Dedifferentiated amniotic fluid mesenchymal stem cell (primary cell): ENCODE results near the gene CFAP299.

Experiments used
- DNase-seq: peaks from one replicate; pipeline ENCODE4 v3.0.0-alpha.2; 2016; ENCODE audit errors: extremely low spot score

Gene CFAP299

DNA sequence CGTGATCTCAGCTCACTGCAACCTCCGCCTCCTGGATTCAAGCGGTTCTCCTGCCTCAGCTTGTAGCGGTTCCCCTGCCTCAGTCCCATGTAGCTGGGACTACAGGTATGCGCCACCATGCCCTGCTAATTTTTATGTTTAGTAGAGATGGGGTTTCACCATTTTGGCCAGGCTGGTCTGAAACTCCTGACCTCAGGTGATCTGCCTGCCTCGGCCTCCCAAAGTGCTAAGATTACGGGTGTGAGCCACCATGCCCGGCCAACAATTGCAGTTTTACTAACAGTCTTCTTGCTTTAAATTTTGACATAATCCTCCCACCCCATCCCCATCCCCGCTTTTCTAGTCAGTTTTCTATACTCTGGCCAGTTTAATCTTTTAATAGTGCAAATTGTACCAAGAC is 112.0 kb downstream of the CFAP299 start:
- no peak for DNase-seq

DNA sequence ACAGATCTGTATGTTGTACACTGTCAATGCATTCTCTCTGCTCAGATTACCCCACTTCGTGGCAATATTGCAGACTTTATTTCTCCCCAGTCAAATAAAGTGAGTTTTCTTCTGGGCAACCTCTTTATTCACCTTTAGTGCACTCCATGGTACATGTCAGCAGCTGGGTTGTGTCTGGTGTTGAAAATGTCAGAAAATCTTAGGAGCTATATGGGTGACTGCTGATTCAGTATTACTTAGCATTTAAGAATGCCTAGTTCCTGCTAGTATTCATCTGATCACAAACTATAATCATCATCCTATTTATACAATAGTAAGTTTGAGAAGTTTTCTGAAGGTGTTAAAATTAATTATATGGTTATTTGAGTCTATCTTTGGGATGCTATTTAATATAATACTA is 112.5 kb downstream of the CFAP299 start:
- no peak for DNase-seq

DNA sequence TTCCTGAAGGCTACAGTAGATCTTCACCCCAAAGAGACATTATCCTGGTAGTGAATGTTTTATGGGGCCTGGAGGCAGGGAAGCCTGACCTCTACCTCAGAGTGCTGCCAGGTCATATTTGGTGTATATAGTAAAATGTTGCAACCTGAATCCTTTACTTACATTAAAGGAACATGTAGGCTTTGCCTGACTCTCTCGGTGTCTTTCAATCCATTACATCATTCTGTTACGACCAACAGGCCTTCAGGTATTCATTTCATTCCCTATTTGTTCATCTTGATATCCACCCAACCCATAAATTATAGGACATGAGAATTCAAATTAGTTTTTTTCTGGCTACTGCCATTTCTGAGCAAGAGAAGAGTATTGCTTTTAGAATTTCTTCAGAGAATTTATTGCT is 116.5 kb downstream of the CFAP299 start:
- DNase-seq: no peak

DNA sequence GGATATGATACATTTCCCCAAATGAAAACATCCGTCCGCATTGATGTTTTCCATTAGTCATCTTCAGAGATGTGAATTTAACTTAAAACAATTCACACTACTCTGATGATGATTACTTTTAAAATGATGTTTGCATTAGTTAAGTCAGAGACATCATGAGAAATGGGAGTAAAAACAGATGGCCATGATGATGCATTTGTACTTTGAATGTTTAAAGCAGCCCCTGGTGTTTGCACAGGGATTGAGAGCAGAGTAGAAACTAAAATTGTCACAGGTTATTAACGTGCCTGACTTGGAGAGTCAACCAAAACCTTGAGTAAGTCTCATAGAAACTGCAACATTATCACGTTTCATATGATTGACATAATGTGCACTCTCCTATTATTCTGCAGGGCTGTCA is 117.2 kb downstream of the CFAP299 start:
- no peak for DNase-seq

DNA sequence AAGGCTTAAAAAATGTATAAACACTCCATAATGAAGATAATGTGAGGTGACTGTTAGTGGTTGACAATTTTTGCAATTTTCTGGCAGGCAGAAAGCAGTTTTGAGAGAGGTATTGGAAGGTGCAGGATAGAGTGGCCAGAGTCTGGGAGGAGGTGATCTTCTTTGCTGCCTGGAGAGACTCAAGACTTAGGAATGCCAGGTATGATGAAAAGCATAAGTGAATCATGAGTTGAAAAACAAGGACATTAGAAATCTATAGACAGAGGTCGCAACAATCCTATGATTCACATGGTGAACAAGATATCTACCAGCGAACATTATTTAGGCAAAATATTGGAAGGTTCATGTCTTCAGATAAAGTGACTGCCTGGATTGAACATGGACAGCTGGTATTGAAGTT is 118.5 kb downstream of the CFAP299 start:
- DNase-seq: no peak

DNA sequence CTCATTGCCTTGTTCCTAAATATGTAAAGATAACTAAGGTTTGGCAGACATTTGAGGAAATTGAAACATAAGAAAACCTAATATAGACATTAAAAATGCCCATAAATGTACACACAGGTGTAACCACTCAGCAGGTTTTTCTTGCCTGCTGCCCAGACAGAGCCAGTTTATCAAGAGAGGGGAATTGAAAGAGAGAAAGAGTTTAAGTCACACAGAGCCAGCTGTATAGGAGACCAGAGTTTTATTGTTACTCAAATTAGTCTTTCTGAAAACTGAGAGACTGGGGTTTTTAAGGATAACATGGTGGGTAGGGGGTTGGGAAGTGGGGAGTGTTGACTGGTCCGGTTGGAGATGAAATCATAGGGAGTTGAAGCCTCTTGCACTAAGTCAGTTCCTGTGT is 119.0 kb downstream of the CFAP299 start:
- no peak for DNase-seq

DNA sequence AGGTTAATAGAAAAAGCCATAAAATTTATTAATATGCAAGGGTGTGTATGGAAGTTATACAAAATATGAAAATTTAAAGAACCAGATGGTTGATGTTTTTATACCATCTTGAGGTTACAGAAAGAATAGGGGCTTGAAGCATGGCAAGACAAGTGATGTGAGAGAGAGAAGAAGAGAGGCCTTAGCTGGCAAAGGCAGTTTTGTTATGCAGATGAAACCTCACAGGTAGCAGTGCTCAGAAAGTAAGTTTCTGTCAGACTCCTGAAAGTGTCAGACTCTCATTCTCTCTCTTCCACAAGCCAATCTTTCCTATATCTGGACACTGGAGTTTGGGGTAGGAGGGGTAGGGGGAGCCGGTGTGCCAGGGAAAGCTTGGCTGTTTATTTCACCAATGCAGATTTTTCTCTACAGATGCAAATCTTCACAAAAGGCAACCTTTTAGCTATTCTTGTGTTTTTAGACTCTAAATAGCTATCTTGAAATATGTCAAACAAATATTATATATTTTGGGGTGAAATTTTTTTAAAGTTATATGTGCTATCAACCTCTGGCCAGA is 124.5 kb downstream of the CFAP299 start:
- DNase-seq: no peak

DNA sequence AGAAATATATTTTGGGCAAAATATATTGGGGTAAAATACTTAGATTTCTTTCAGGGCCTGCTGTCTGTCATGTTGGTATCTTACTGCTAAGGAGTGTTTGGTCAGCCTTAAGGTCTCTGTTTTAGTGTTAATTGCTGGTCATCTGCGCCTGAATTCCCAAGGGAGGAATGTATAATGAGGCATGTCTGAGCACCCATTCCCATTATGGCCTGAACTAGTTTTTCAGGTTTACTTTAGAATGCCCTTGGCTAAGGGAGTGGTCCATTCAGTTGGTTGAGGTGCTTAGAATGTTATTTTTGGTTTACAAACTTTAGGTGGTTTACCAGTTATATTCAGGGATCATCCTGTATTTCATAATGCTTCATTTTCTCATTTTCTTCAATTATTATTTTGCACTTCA is 125.9 kb downstream of the CFAP299 start:
- no peak for DNase-seq

DNA sequence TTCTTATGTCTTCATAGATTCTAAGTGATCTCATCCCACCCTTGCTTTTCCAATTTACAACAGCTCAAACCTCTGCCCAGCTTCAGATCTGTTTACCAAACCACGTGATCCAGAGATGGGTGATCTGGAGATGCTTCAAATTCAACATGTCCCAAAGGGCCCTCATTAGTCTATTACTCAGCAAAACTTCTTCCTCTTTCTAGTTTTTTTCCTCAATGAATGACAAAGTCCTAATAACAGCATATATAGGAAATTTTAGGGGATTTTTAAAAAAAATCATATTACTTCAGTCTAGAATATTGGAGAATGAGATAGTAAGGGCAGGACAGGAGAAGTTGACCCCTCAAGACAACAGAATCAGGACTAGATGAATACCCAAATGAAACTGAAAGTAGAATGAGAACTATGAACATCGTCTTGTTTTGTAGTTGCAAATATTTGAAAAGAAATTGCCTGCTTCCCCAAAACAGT is 127.1 kb downstream of the CFAP299 start:
- no peak for DNase-seq

DNA sequence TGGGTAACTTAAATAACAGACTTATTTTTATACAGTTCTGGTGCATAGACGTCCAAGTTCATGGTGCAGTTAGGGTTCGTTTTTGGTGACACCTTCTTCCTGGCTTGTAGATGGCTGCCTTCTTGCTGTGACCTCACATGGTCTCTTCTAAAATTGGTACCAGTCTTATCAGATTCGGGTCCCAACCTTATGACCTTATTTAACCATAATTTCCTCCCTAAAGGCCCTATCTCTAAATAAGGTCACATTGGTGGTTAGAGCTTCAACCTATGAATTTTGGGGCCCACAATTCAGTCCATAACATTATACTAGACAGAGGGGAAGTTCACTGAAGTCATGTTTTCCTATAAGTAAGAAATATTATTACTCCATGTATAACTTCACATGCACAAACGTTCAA is 128.0 kb downstream of the CFAP299 start:
- DNase-seq: no peak

DNA sequence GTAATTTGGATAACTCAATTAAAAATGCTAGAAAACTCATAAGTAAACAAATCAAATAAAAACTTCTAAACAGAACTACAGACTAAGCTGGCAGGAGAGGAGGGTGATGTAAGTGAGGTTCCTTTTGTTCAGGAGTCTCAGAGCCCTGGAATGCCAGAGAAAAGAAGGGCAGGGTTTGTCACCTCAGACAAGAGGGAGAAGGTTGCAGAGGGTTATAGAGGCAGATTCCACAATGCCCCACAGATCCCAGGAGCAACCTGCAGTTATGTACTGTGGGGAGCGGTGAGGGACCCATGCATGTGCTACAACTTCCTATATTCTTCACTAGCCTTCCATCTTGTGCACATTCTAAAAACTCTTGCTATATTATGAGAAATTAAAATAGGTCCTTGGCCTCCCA is 129.7 kb downstream of the CFAP299 start:
- no peak for DNase-seq

DNA sequence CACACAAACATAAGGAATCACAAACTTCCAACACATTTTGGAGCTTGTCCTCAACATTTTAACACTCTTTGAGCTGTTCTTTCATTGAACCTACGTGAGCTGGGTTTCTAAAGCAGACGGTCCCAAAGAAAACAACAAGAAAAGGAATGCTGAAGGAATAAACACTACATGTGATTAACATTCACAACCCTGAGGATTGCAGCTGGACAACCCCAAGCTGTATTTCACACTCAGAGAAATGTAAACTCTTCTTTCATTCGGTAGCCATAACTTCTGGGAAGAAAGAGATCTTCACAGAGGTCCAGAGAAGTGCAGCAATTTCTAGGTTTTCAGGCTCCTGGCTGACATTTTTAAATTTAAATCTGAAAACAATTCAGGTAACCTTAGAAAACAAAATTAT is 130.2 kb downstream of the CFAP299 start:
- DNase-seq: no peak

DNA sequence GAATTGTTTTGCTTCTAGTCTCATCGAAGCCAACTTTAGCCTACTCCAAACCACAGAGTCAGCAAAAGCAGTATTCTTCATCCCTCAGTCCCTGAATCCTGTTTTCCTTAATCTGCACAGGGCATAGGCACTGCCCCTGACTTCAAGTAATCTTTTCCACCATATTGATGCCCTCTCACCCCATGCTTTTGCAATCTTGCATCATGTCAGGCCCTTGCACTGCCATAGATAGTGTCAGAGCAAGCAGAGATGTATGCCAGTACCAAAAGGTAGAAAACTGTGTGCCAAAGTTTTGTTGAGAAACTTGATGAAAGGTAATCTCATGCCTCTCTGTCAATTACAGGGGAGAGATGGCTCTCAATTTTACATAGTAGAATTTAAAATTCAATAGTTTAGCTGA is 131.1 kb downstream of the CFAP299 start:
- no peak for DNase-seq

DNA sequence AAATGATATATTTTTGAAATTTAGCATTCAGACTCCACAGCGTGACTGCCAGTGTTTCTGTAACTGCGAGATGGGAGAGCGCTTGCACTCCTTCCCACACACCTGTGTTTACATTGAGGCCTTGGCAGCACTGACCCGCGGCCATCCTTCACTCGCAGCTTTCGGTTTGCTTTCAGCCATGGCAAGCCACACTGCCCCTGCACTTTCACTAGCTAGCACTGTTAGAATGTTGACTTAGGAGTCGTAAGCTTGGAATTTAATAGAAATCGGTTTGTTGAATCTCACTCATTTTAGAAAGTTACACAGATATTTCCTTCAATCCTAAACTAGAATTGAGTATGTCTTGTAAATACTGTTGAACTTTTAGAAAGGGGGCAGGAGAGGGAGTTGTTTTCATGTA is 136.2 kb downstream of the CFAP299 start:
- no peak for DNase-seq

DNA sequence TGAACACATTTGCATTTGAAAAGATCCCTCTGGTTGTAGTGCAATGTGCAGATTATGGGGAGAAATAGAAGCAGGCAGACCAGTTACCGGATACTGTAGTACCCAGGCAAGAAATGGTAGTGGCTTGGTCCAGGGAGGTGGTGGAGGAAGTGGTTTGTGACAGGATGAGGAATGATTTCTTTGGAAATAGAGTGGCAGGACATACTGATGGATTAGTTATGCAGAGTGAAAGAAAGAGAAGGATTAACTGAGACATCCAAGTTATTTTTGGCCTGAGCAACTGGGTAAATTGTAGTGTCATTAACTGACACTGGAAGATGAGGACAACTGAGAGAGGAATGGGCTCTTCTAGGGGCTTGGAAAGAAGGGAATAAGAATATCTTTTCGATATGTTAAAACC is 139.7 kb downstream of the CFAP299 start:
- DNase-seq: no peak

DNA sequence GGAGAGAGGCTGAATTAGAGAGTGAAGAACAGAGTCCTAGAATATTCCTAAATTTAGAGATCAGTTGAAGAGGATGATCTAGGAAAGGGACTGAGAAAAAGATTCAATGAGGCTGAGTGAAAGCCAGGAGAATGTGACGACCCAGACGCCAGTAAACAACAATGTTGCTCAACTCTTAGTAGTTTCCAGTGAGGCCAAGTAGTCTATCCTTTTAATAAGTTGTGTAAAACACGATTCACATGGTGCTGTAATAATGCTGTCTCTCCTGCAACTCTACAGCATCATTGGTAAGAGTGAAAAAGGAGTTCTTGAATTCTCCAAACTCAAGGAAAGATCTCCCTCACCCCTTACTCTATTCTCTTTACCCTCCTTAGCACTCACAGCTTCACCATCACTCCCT is 140.3 kb downstream of the CFAP299 start:
- no peak for DNase-seq

DNA sequence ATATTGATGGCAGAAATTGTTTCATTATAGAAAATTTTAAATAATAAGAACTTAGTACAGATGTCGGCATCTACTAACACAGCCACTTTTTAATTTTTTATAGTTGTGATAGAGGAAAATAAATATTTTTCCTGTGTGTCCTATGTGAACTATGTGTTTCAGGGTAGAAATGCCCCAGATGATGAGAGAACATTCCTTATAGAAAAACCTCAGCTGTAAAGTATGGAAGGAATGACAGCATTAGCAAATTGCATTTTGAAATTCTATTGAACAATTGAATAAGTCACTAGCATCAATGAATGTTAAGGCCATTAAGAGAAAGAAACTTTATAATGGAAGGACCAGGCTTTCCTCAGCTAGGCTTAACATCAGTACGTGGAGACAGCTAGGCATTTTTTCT is 149.2 kb downstream of the CFAP299 start:
- DNase-seq: peak; percentile 26

DNA sequence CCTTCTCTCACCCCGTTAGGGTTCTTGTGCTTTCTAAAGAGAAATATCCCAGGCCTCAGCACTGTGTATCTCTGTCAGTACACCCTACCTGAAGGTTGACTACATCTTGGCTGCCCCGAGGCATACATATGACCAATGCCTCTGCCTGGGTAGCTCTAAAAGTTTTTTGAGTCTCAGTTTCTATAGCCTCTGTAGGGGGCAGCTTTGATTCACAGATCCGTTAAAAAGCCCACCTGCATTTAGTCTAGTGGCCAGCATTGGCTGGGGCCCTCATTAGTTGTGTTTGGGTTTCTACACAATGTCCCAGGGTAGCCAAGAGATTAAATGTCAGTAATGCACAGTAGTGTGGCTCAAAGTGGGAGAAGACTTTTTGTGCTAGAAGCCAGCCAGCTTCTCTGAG is 151.1 kb downstream of the CFAP299 start:
- no peak for DNase-seq

DNA sequence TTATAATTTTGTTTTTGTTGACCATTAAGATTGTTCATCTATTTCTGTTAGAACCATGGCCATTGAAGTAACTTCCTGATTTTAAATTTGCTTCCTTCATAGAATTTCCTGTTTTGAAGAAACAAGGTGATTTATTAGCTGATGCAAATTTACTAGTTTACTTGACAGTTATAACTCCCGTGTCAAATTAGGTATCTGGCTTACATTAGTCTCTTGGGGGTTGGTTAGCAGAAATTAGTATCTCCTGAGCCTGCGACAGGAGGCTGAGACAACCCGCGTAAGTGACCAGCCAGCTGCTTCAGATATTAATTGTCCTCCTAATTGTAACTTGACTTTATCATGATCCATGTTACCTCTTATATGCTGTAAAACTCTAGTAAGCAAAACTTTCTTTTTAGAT is 154.3 kb downstream of the CFAP299 start:
- no peak for DNase-seq

DNA sequence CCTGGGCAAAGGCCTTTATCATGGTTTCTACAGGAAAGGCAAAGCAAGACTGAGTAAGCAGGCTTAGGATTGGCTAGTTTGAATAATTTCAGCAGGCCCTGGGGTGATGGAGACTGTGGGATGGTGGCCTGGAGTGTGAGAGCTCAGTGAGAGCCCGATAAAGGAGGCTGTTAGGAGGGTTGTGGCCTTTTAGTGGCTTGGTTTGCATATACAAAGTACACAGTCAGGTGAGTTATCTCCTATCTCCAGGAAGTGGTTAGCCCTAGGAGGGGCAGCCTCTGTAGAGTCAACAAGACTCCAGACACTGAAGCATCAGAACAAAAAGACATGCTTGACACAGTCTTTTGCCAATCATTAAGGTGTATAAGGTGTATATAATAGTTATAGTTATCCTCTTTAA is 157.2 kb downstream of the CFAP299 start:
- no peak for DNase-seq

DNA sequence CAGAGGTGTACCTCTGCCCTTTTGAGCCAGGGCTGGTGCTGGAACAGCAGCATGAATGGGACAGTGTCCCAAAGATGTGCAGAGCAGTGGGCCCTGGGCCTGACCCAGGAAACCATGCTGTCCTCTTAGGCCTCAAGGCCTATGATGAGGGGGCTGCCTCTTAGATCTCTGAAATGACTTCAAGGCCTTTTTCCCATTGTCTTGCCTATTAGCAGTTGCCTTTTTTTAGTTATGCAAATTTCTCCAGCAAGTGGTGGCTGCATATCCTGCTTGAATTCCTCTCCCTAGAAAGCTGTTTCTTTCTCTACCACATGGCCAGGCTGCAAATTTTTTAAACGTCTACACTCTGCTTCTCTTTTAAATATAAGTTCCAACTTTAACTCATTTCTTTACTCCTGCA is 160.3 kb downstream of the CFAP299 start:
- DNase-seq: no peak

DNA sequence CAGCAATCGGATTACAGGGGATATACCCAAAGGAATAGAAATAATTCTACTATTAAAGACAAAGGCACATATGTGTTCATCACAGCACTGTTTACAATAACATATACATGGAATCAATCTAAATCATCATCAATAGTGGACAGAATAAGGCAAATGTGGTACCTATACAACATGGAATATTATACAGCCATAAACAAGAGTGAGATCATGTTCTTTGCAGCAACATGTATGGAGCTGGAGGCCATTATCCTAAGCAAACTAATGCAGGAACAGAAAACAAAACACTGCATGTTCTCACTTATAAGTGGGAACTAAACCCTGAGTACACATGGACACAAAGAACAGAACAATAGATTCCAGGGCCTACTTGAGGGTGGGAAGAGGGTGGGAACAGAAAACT is 163.2 kb downstream of the CFAP299 start:
- no peak for DNase-seq

DNA sequence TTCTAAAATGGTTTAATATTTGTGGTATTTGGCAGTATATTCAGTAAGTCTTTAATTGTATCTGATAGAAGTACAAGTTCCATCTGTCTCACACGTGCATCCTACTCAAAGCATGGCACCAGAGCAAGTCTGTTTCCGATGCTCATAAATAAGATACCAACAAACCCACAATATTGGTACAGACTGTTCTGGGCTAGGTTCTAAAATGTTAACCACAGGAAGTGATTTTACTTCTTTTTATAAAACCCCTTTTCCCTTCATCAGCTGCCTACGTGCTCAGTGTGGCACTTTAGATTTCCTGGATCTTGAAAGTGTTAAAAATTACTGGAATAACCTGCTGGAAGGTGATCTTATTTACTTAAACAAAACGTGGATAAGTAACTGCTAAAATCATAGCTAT is 165.1 kb downstream of the CFAP299 start:
- DNase-seq: no peak

DNA sequence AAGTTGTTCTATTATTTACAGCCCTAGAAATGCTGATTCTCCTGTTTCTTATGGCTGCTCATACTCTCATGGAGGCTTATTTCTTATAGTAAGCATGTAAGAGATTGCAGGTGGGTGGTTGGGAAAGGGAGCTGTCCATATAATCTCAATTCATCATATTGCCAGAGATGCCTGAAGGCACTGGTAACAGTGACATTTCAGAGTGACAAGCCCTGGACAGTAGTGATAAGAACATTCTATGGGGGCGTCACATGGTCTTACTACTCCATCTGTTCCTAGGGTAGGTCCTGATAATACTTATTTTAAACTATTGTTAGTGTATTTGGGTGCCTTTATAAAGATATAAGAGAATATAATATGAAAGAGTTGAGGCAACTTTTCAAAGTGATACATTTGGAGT is 171.5 kb downstream of the CFAP299 start:
- DNase-seq: no peak

DNA sequence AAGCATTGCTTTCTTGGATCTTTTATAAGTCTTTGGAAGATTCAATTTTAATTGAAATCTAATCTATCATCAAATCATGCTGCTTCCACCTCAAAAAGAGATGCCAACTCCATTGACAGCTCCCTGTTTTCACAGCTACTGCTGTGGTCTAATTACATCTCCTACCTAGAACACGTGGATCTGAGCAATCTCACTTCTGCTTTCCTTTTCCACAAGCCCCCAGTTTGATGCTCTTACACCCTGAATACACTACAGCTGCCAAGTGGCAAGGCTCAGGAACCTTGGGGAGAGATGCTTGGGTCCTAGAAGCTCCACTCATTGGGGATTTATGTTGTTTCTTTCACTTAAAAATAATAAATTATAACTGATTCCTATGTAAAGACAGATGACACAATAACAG is 172.0 kb downstream of the CFAP299 start:
- DNase-seq: no peak
